ENCODE measurements around the gene HSF2BP.
A peak's percentile ranks its signal among the peaks of the same experiment; 100 is the strongest.
"Not testable (repeated sequence)": the region's sequence is repeated elsewhere in the genome, so short reads cannot be mapped to it uniquely, and the experiment has no call there.

The HSF2BP gene

GRCh38 chr21:43578677-43579303 is 80.5 kb downstream of the HSF2BP start:
- no peak for TF ChIP-seq CTCF (conservative IDR thresholded peaks at IDR 0.05; ENCODE audit: low read length)
- no peak overlapping the region for H3K4me3 ChIP-seq (ENCODE audit: low read length)
- peak; percentile 91 for DNase-seq (ENCODE audit: low read depth)

- no peak for TF ChIP-seq CTCF (conservative IDR thresholded peaks at IDR 0.05; ENCODE audit: low read length)
- H3K4me3 ChIP-seq (ENCODE audit: low read length), result no peak overlapping the region
- DNase-seq (ENCODE audit: low read depth), result no peak
Measured at GRCh38 chr21:43575473-43575844, 83.8 kb downstream of the HSF2BP start.

- H3K4me3 ChIP-seq (ENCODE audit: low read length), result no peak overlapping the region
- no peak for DNase-seq (ENCODE audit: low read depth)
- TF ChIP-seq CTCF (conservative IDR thresholded peaks at IDR 0.05; ENCODE audit: low read length), result no peak
Measured at GRCh38 chr21:43574741-43575472, 84.4 kb downstream of the HSF2BP start.

GRCh38 chr21:43573921-43574320 is 85.4 kb downstream of the HSF2BP start:
- no peak for TF ChIP-seq CTCF (conservative IDR thresholded peaks at IDR 0.05; ENCODE audit: low read length)
- no peak overlapping the region for H3K4me3 ChIP-seq (ENCODE audit: low read length)
- no peak for DNase-seq (ENCODE audit: low read depth)

GRCh38 chr21:43572446-43572845 is 86.8 kb downstream of the HSF2BP start:
- TF ChIP-seq CTCF (conservative IDR thresholded peaks at IDR 0.05; ENCODE audit: low read length), result no peak
- no peak overlapping the region for H3K4me3 ChIP-seq (ENCODE audit: low read length)
- DNase-seq (ENCODE audit: low read depth), result no peak

- no peak for DNase-seq (ENCODE audit: low read depth)
- no peak overlapping the region for H3K4me3 ChIP-seq (ENCODE audit: low read length)
- no peak for TF ChIP-seq CTCF (conservative IDR thresholded peaks at IDR 0.05; ENCODE audit: low read length)
Measured at GRCh38 chr21:43571976-43572375, 87.3 kb downstream of the HSF2BP start.

GRCh38 chr21:43570195-43570594 is 89.1 kb downstream of the HSF2BP start:
- DNase-seq (ENCODE audit: low read depth); H3K4me3 ChIP-seq (ENCODE audit: low read length): not testable (repeated sequence)

GRCh38 chr21:43562451-43562850 is 96.8 kb downstream of the HSF2BP start:
- not testable (repeated sequence) for H3K4me3 ChIP-seq (ENCODE audit: low read length); DNase-seq (ENCODE audit: low read depth)

GRCh38 chr21:43540561-43540960 is 118.7 kb downstream of the HSF2BP start:
- DNase-seq (ENCODE audit: low read depth); H3K4me3 ChIP-seq (ENCODE audit: low read length): not testable (repeated sequence)

- H3K4me3 ChIP-seq (ENCODE audit: low read length); DNase-seq (ENCODE audit: low read depth): not testable (repeated sequence)
Measured at GRCh38 chr21:43522495-43523131, 136.7 kb downstream of the HSF2BP start.

- not testable (repeated sequence) for H3K4me3 ChIP-seq (ENCODE audit: low read length); DNase-seq (ENCODE audit: low read depth)
Measured at GRCh38 chr21:43517701-43518100, 141.6 kb downstream of the HSF2BP start.
